Measurements from ENCODE around the gene CHMP2A. TPM values are rescaled to one million over a fixed set of nuclear protein-coding genes. Genes with fewer than 3 reads are reported as not detected.

CHMP2A gene
- total and polyA plus RNA-seq, 10 of the 15 experiments (the other 5 are each of a cell fraction or from before 2014, with no cell fraction given) = 69.5 to 172 (median 109) TPM

GRCh38 chr19:58529405-58529804 is 25.5 kb downstream of the CHMP2A start (continued):
- TF ChIP-seq RELB (IDR thresholded peaks at IDR 0.05; ENCODE audit: low read depth) (no peak), BHLHE40 (IDR thresholded peaks at IDR 0.05; ENCODE audit: borderline replicate concordance in 1 of 2, low read depth in 2 of 2, low read length in 1 of 2) (no peak)

GRCh38 chr19:58522709-58523108 is 32.2 kb downstream of the CHMP2A start:
- ATAC-seq (no peak), FAIRE-seq (no peak), DNase-seq (ENCODE audit: low read depth, low spot score) (no peak)
- POLR2A ChIA-PET = interaction anchor here (0.6 kb wide), 1 partner anchor 34 kb away, joined by 3 read pairs; no protein-coding TSS in a partner anchor
- Histone ChIP-seq H3K4me1 (ENCODE audit: control insufficient read depth, insufficient read depth, low read length) (peaks cover 8% of the 10 kb centered on the region), H3K27ac (ENCODE audit: control insufficient read depth, insufficient read depth) (no peak overlapping the region), H3K79me2 (ENCODE audit: control insufficient read depth, insufficient read depth, low read length) (peaks cover 15% of the 10 kb centered on the region), H3K36me3 (ENCODE audit: control insufficient read depth in 2 of 2, insufficient read depth in 2 of 2, low read length in 1 of 2) (no peaks in the 10 kb centered on the region), H3K9me3 (replicated peaks; ENCODE audit: control insufficient read depth, insufficient read depth, low read length) (no peaks in the 10 kb centered on the region), H3K4me2 (ENCODE audit: control insufficient read depth, insufficient read depth) (no peak overlapping the region), H3K27me3 (replicated peaks in 1 of 2; ENCODE audit: control insufficient read depth in 2 of 2, insufficient read depth in 2 of 2, low read length in 1 of 2) (no peaks in the 10 kb centered on the region), H2AFZ (ENCODE audit: control insufficient read depth, low read depth, low read length) (no peak overlapping the region), H4K20me1 (ENCODE audit: control insufficient read depth, insufficient read depth) (no peaks in the 10 kb centered on the region), H3K4me3 (no peak overlapping the region), H3K9ac (ENCODE audit: control insufficient read depth, insufficient read depth, low read length) (no peak overlapping the region)
- RAD21 ChIA-PET (ENCODE audit: unreplicated experiment) = no interaction called here
- SMC1A ChIA-PET (ENCODE audit: uncharacterized antibody, unreplicated experiment) = no interaction called here
- intact Hi-C loops (cut with micrococcal nuclease; ENCODE audit: unreplicated experiment) = no loop called here
- WGBS (ENCODE audit: insufficient coverage, insufficient replicate concordance, low lambda C conversion rate, missing lambda C conversion rate) = 75% methylated on average over 3 of the region's 3 CpGs
- TF ChIP-seq SPI1 (IDR thresholded peaks at IDR 0.05; ENCODE audit: borderline replicate concordance, insufficient read depth, low read depth, low read length) (no peak), ZZZ3 (IDR thresholded peaks at IDR 0.05; ENCODE audit: control insufficient read depth, insufficient read length, low read depth) (no peak), KAT2A (conservative IDR thresholded peaks at IDR 0.05; ENCODE audit: control insufficient read depth, low read depth, low read length) (no peak), SUZ12 (IDR thresholded peaks at IDR 0.05; ENCODE audit: unreplicated experiment) (no peak), NR2C1 (IDR thresholded peaks at IDR 0.05) (no peak), NR2F1 (conservative IDR thresholded peaks at IDR 0.05) (no peak), MTA3 (IDR thresholded peaks at IDR 0.05; ENCODE audit: borderline replicate concordance, low read length) (no peak), RBBP5 (conservative IDR thresholded peaks at IDR 0.05) (no peak), NKRF (conservative IDR thresholded peaks at IDR 0.05) (no peak)
- CTCF ChIA-PET = no interaction called here
- in situ Hi-C loops (cut with MboI) = no loop called here
- BruUV-seq (replicated peaks) = no TSS peak

Measured in GM12878 (cell line).